ENCODE measurements around the gene CYP24A1.

DNA sequence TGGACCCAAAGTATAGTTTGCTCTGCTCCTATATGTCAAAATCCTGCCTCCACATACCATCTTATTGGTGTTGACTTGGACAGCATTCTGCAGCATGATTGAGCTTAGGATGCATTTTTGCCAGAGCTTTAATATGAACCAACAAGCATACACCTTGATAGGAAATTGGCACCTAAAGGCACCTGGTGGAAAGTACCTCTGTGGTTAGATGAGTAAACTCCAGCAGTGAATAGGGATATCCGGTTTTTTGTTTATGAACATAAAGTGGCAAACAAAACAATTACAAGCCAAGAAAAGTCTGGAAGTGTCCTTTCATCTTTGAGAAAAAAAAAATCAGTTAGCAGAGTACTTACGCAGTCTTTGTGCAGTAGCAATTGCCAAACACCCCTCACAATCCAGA lies 6.2 kb upstream of the CYP24A1 start:
- TF ChIP-seq, protein P1, sequence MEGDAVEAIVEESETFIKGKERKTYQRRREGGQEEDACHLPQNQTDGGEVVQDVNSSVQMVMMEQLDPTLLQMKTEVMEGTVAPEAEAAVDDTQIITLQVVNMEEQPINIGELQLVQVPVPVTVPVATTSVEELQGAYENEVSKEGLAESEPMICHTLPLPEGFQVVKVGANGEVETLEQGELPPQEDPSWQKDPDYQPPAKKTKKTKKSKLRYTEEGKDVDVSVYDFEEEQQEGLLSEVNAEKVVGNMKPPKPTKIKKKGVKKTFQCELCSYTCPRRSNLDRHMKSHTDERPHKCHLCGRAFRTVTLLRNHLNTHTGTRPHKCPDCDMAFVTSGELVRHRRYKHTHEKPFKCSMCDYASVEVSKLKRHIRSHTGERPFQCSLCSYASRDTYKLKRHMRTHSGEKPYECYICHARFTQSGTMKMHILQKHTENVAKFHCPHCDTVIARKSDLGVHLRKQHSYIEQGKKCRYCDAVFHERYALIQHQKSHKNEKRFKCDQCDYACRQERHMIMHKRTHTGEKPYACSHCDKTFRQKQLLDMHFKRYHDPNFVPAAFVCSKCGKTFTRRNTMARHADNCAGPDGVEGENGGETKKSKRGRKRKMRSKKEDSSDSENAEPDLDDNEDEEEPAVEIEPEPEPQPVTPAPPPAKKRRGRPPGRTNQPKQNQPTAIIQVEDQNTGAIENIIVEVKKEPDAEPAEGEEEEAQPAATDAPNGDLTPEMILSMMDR (IDR thresholded peaks at IDR 0.05) = no peak
- TF ChIP-seq POLR2A (IDR thresholded peaks at IDR 0.05) (no peak), EP300 (IDR thresholded peaks at IDR 0.05) (no peak)

Measured in ovary (tissue), 3 donors.